Measurements from ENCODE around the gene PRM3.

PRM3 gene

GRCh38 chr16:11259655-11260595 lies 13.5 kb downstream of the PRM3 start:
- no peak for DNase-seq (ENCODE audit: low read depth in 2 of 3, low spot score in 2 of 3)

DNA sequence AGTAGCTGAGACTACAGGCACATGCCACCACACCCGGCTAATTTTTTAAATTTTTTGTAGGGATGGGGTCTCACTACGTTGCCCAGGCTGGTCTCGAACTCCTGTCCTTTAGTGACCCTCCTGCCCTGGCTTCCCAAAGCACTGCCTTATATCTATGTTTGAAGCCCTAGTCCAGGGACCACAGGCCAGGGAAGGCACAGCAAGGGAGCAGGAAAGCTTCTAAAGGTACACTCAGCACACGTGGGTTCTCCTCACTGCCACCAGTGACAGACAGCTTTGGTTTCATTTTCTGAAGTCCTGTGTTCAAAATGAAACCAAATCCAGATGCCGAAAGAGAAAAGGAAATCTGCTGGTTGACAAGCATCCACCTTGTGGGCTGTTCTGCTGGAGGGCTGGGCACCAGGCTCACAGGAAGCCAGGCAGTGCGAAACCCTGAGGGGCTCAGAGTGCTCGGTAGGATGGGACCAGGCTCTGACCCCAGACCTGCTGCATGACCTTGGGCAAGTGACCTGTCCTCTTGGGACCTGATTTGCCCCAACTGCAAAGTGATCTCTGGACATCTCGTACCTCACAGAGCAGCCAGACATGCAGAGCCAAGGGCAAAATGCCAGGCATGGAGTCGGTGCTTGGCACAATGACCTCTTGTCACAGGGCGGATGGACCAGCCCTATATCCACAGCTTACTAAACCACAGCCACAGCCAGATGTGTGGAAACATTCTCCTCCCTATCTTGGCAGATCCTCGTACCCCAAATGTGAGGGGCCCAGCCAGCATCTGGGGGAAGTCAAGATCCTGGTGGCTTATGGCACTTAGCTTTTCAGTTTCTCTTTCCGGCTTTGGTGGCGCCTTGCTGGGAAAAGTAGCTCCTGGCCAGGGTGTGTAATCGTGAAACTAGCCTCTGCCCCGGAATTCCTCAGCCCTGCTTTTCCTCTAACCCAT lies 14.6 kb downstream of the PRM3 start:
- no peak for DNase-seq (ENCODE audit: low read depth in 2 of 3, low spot score in 2 of 3)

GRCh38 chr16:11257131-11257938 lies 16.1 kb downstream of the PRM3 start:
- DNase-seq (ENCODE audit: low read depth in 2 of 3, low spot score in 2 of 3), result peak in 1 of 3 experiments; percentile 34

GRCh38 chr16:11256661-11257130 lies 16.7 kb downstream of the PRM3 start:
- DNase-seq (ENCODE audit: low read depth in 2 of 3, low spot score in 2 of 3), result no peak

GRCh38 chr16:11255737-11256660 lies 17.4 kb downstream of the PRM3 start, which contains the start of gene SOCS1:
TSS of gene SOCS1 (minus strand) at chr16:11256204. CDS start at chr16:11255478, 726 bp downstream.
- peak; percentile 83 to 89 (median 85) for DNase-seq (ENCODE audit: low read depth in 2 of 3, low spot score in 2 of 3)

GRCh38 chr16:11254913-11255736 lies 18.3 kb downstream of the PRM3 start:
- DNase-seq (ENCODE audit: low read depth in 2 of 3, low spot score in 2 of 3), result peak in 2 of 3 experiments; percentile 38 to 42

DNA sequence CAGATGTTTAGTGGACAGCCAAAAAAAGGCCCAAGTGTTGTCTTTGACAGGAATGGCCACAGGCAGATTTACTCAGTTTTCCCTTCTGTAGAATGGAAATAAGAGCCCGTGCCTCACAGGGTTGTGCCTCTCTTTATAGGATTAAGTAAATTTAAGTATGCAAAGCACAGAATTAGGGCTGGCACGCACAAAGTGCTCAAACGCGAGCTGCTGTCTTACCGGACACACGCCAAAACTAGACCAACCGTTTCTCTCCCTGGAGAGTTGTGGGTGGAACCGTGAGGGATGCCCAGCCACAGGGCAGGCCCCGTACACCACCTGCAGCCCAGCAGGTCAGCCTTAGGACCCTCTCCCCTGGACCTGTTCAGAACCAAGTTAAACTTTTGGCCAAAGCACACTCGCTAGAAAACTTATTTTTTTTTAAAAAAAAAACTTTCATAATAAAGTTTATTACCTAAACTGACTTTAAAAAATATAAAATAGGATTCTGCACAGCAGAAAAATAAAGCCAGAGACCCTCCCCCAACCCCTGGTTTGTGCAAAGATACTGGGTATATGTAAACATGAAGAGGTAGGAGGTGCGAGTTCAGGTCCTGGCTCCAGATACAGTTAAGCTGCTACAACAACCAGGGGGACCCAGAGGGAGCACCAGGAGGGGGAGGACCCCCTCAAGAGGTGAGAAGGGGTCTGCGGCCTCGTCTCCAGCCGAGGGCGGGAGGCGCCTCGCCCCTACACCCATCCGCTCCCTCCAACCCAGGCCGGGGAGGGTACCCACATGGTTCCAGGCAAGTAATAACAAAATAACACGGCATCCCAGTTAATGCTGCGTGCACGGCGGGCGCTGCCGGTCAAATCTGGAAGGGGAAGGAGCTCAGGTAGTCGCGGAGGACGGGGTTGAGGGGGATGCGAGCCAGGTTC lies 19.2 kb downstream of the PRM3 start:
- no peak for DNase-seq (ENCODE audit: low read depth in 2 of 3, low spot score in 2 of 3)

GRCh38 chr16:11253009-11253994 lies 20.1 kb downstream of the PRM3 start:
- peak; percentile 39 to 50 (median 44) for DNase-seq (ENCODE audit: low read depth in 2 of 3, low spot score in 2 of 3)

GRCh38 chr16:11252482-11252931 lies 20.9 kb downstream of the PRM3 start:
- DNase-seq (ENCODE audit: low read depth in 2 of 3, low spot score in 2 of 3), result peak in 1 of 3 experiments; percentile 38

DNA sequence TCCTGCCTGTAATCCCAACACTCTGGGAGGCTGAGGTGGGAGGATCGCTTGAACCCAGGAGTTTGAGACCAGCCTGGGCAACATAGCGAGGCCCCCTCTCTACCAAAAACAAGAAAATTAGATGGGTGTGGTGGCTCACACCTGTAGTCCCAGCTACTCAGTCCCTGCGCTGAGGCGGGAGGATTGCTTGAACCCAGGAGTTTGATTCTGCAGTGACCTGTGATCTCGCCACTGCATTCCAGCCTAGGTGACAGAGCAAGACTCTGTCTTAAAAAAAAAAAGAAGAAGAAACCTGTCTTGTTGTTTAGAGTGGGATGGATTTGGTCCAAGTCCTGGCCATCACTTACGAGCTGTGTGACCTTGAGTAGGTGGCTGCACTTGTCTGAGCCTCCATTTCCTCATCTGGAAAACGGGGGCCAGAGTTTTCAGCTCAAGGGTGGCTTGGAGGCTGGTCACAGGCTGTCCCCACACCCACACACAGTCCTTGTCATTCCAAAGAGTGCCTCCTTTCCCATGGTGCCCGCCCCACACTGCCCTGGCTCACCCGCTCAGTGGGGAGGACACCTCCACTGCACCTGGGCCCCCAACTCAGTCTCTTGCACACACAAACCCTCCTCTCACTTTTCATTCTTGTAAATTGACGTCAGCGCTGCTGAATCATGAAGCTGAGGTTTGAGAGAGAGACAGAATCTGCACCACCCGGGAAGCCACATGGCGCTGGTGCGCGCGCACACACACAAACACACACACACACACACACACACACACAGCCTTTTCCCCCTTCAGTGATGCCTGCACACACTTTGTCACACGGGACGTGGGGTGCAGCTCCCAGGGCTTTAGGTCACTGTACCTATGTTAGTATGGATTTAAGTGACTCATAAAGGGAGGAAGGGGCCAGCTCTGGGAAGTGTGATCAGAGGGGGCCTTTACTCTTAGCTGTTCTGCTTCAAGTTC lies 21.6 kb downstream of the PRM3 start:
- peak; percentile 61 to 77 (median 63) for DNase-seq (ENCODE audit: low read depth in 2 of 3, low spot score in 2 of 3)

- no peak for DNase-seq (ENCODE audit: low read depth in 2 of 3, low spot score in 2 of 3)
Observed at GRCh38 chr16:11250786-11251524, 22.5 kb downstream of the PRM3 start.

GRCh38 chr16:11250091-11250785 lies 23.2 kb downstream of the PRM3 start:
- peak in 1 of 3 experiments; percentile 42 for DNase-seq (ENCODE audit: low read depth in 2 of 3, low spot score in 2 of 3)

- no peak for DNase-seq (ENCODE audit: low read depth in 2 of 3, low spot score in 2 of 3)
Observed at GRCh38 chr16:11249233-11250061, 24.0 kb downstream of the PRM3 start.

Data from activated CD8-positive, alpha-beta memory T cell treated with anti-CD3 and anti-CD28 coated beads for 48 hours (primary cell).